K562 (cell line): ENCODE results near the gene TRIP10. TPM values are rescaled to one million over a fixed set of nuclear protein-coding genes. Genes with fewer than 3 reads are reported as not detected.

Source experiments
- ATAC-seq: fragments of 200-7000 bp; cut with Tn5 transposase; 3 replicates; pipeline ENCODE4 v1.9.1; 2020; ENCODE audit warnings: moderate library complexity
- BruUV-seq: library from RNA; stranded (reverse); fragments of 400-500 nt; replicated peaks from 2 replicates; lab custom pipeline; 2021; lab: Mats Ljungman, UMichigan
- CTCF ChIA-PET: fragments of 300-600 bp; formaldehyde crosslinking; extraction: SDS; loops from one replicate; lab custom pipeline; 2021; ENCODE audit warnings: low intra/inter-chr PET ratio; lab: Yijun Ruan, JAX
- POLR2A ChIA-PET: fragments of 300-600, 350-650 bp; sonication (Branson Sonifier 250); formaldehyde crosslinking; extraction: SDS; loops from one replicate; lab custom pipeline; 2021; ENCODE audit warnings: antibody characterized with exemption, inconsistent platforms; lab: Yijun Ruan, JAX
- DNase-seq, 4 experiments: peaks; one replicate each; pipeline versions ENCODE4 v3.0.0 to v3.0.0-alpha.2; 2011 to 2018; ENCODE audit warnings: low spot score in 3 of 4, mixed read lengths in 3 of 4; ENCODE audit errors: extremely low read depth in 1 of 4
- FAIRE-seq: peaks from 2 replicates; lab custom pipeline; 2011; peaks lifted over from hg19 to GRCh38; lab: Jason Lieb, UNC
- H2AFZ ChIP-seq: 2 replicates; pipeline ENCODE4 v1.6.0; 2011; ENCODE audit warnings: low read depth, low read length, control low read depth, inconsistent platforms
- H3K27ac ChIP-seq: fragments of 200-600 bp; 3 replicates; pipeline ENCODE4 v1.8.0; 2011; ENCODE audit warnings: low read depth, mild to moderate bottlenecking, control low read depth, inconsistent platforms, low read length, moderate library complexity, mixed read lengths; ENCODE audit errors: extremely low read depth
- H3K27me3 ChIP-seq, 2 experiments: fragments of 300-600 bp in 1 of 2; 2 replicates in 1 of 2; 3 replicates in 1 of 2; pipeline versions ENCODE4 v1.6.0 to v1.8.0; 2011; ENCODE audit warnings: inconsistent platforms in 2 of 2, low read length in 2 of 2, mild to moderate bottlenecking in 1 of 2, mixed read lengths in 1 of 2, moderate library complexity in 1 of 2; ENCODE audit not compliant: control insufficient read depth in 2 of 2, insufficient read depth in 2 of 2
- H3K36me3 ChIP-seq: fragments of 300-600 bp; 3 replicates; pipeline ENCODE4 v1.8.0; 2011; ENCODE audit warnings: mild to moderate bottlenecking, low read length, inconsistent platforms; ENCODE audit not compliant: control insufficient read depth, insufficient read depth
- H3K4me1 ChIP-seq, 2 experiments: fragments of 200-600 bp in 1 of 2; replicated peaks in 1 of 2; 2 replicates in 1 of 2; 3 replicates in 1 of 2; pipeline versions ENCODE4 v1.5.1 to v1.8.0; 2011; ENCODE audit warnings: inconsistent platforms in 2 of 2, low read length in 2 of 2, mild to moderate bottlenecking in 1 of 2, mixed read lengths in 1 of 2, moderate library complexity in 1 of 2; ENCODE audit not compliant: control insufficient read depth in 2 of 2, insufficient read depth in 2 of 2
- H3K4me2 ChIP-seq: 2 replicates; pipeline ENCODE4 v1.6.1; 2011; ENCODE audit warnings: low read length, control low read depth, inconsistent platforms, mixed read lengths; ENCODE audit not compliant: insufficient read depth
- H3K4me3 ChIP-seq: fragments of 200-600 bp; sonication (generic), shearing (Covaris generic); 2 replicates; pipeline ENCODE4 v1.5.1; 2016; ENCODE audit warnings: control low read depth, inconsistent platforms
- H3K79me2 ChIP-seq: fragments of 200-600 bp; 3 replicates; pipeline ENCODE4 v1.8.0; 2011; ENCODE audit warnings: low read length, inconsistent platforms; ENCODE audit not compliant: control insufficient read depth, insufficient read depth
- H3K9ac ChIP-seq, 2 experiments: 2 replicates each; pipeline versions ENCODE4 v1.6.0 to v1.6.1; 2011; ENCODE audit warnings: low read depth in 2 of 2, low read length in 2 of 2, control low read depth in 1 of 2, inconsistent platforms in 1 of 2, mild to moderate bottlenecking in 1 of 2, mixed read lengths in 1 of 2; ENCODE audit not compliant: insufficient read depth in 1 of 2
- H3K9me1 ChIP-seq: one replicate; pipeline ENCODE4 v1.6.0; 2011; ENCODE audit warnings: inconsistent platforms, mild to moderate bottlenecking, low read length, moderate library complexity; ENCODE audit not compliant: control insufficient read depth, insufficient read depth
- H3K9me3 ChIP-seq: replicated peaks from 2 replicates; pipeline ENCODE4 v1.5.1; 2011; ENCODE audit warnings: low read depth, low read length, inconsistent platforms; ENCODE audit not compliant: control insufficient read depth, insufficient read depth
- H4K20me1 ChIP-seq: replicated peaks from 2 replicates; pipeline ENCODE4 v1.6.1; 2011; ENCODE audit warnings: low read length, inconsistent platforms, mixed read lengths; ENCODE audit not compliant: control insufficient read depth, insufficient read depth
- BRD4 ChIP-seq: fragments of 200-600 bp; sonication (generic); IDR thresholded peaks from 2 replicates; pipeline ENCODE4 v1.6.1; 2017; ENCODE audit warnings: inconsistent platforms
- CBX3 ChIP-seq, 2 experiments: IDR thresholded peaks; 1 replicate in 1 of 2; 2 replicates in 1 of 2; pipeline ENCODE4 v1.6.1; 2012; ENCODE audit warnings: inconsistent platforms in 2 of 2, low read length in 2 of 2, borderline replicate concordance in 1 of 2, control low read depth in 1 of 2
- EP300 ChIP-seq: IDR thresholded peaks from 2 replicates; pipeline ENCODE4 v1.6.1; 2012; ENCODE audit warnings: low read length, improper control_type of control experiment
- STAT5A ChIP-seq: IDR thresholded peaks from 2 replicates; pipeline ENCODE4 v1.6.1; 2012; ENCODE audit warnings: low read length, inconsistent platforms, borderline replicate concordance
- WGBS: fragments of 100-300 bp; shearing (Covaris generic); methylation state at CpG from one replicate; pipeline ENCODE4 v1.1.6; 2016; ENCODE audit warnings: low coverage, mixed read lengths; ENCODE audit not compliant: insufficient coverage; ENCODE audit errors: missing lambda C conversion rate; 5-methylcytosine and 5-hydroxymethylcytosine counted together
- in situ Hi-C: fragments of 300-500 bp; cut with MboI; formaldehyde crosslinking; loops from 4 replicates; pipeline ENCODE4 v1.15.0; 2018; ENCODE audit warnings: inconsistent platforms, mixed read lengths
- intact Hi-C: fragments of 100-400 bp; cut with micrococcal nuclease; formaldehyde crosslinking; loops from 2 replicates; pipeline ENCODE4 v1.14.2; 2022
- polyA plus RNA-seq, 8 experiments: library from polyadenylated mRNA; depleted of rRNA in 4 of 8; stranded (reverse) in 5 of 8; unstranded in 3 of 8; fragments of >200 nt; fragmentation: Nextera tagmentation in 2 of 8; fragmentation: Illumina TruSeq in 1 of 8; extraction: Ambion mirVana in 2 of 8; extraction: Trizol in 1 of 8; gene quantifications; 2 replicates each; pipeline versions ENCODE4 v1.2.1 to v1.2.3, GENCODE V29; 2011 to 2014; ENCODE audit warnings: inconsistent platforms in 1 of 8, missing spikeins in 1 of 8
- total RNA-seq, 7 experiments: library from RNA; depleted of rRNA in 6 of 7; stranded (reverse); fragments of >200 nt in 6 of 7; fragmentation: Illumina TruSeq in 2 of 7; extraction: Trizol in 2 of 7; gene quantifications; 2 replicates each; pipeline versions ENCODE4 v1.2.1 to v1.2.3, GENCODE V29; 2011 to 2021; ENCODE audit warnings: low replicate concordance in 1 of 7
- TF ChIP-seq, protein P1 (sequence below): fragments of 250-450 bp; sonication (Bioruptor Pico); IDR thresholded peaks from 2 replicates; pipeline ENCODE4 v1.4.0; 2020; ENCODE audit warnings: borderline replicate concordance

The TRIP10 gene
- total and polyA plus RNA-seq, 9 of the 15 experiments (the other 6 are each of a cell fraction or from before 2014, with no cell fraction given): 1.2 to 66.8 (median 36.1) TPM

GRCh38 chr19:6788896-6789295 lies 49.4 kb downstream of the TRIP10 start:
- FAIRE-seq (no peak), ATAC-seq (no peak)
- intact Hi-C loops: no loop called here

More at GRCh38 chr19:6788896-6789295, 49.4 kb downstream of the TRIP10 start:
- in situ Hi-C loops: no loop called here
- Histone ChIP-seq H3K4me2 (no peak overlapping the region), H3K79me2 (no peaks in the 10 kb centered on the region), H2AFZ (no peak overlapping the region), H3K4me3 (no peak overlapping the region), H3K36me3 (no peaks in the 10 kb centered on the region), H3K27me3 (no peaks in the 10 kb centered on the region), H3K27ac (no peak overlapping the region), H3K9me1 (no peaks in the 10 kb centered on the region), H3K9me3 (no peaks in the 10 kb centered on the region), H4K20me1 (no peaks in the 10 kb centered on the region), H3K4me1 (no peaks in the 10 kb centered on the region), H3K9ac (no peak overlapping the region)
- 40% methylated on average over 3 of the region's 4 CpGs for WGBS
- TF ChIP-seq EP300 (no peak), CBX3 (IDR thresholded peaks at IDR 0.05; ENCODE audit: borderline replicate concordance in 1 of 2, low read length in 2 of 2) (no peak), STAT5A (no peak), BRD4 (no peak)
- TF ChIP-seq, protein P1, sequence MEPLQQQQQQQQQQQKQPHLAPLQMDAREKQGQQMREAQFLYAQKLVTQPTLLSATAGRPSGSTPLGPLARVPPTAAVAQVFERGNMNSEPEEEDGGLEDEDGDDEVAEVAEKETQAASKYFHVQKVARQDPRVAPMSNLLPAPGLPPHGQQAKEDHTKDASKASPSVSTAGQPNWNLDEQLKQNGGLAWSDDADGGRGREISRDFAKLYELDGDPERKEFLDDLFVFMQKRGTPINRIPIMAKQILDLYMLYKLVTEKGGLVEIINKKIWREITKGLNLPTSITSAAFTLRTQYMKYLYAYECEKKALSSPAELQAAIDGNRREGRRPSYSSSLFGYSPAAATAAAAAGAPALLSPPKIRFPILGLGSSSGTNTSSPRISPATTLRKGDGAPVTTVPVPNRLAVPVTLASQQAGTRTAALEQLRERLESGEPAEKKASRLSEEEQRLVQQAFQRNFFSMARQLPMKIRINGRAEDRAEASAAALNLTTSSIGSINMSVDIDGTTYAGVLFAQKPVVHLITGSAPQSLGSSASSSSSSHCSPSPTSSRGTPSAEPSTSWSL: no peak
- ChIA-PET CTCF (no interaction called here), POLR2A (interaction anchor here (0.6 kb wide), 1 partner anchor 12 kb away, joined by 3 read pairs; no protein-coding TSS in a partner anchor)
- no peak for DNase-seq
- no TSS peak for BruUV-seq
